GM18517 (cell line): ENCODE data around the gene ACBD4.

Experiments
- ATAC-seq: cut with Tn5 transposase; IDR thresholded peaks from one replicate; pipeline ENCODE4 v1.9.1; 2021; ENCODE audit warnings: mild to moderate bottlenecking, moderate library complexity; ENCODE audit not compliant: unreplicated experiment

ACBD4 gene, protein sequence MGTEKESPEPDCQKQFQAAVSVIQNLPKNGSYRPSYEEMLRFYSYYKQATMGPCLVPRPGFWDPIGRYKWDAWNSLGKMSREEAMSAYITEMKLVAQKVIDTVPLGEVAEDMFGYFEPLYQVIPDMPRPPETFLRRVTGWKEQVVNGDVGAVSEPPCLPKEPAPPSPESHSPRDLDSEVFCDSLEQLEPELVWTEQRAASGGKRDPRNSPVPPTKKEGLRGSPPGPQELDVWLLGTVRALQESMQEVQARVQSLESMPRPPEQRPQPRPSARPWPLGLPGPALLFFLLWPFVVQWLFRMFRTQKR

DNA sequence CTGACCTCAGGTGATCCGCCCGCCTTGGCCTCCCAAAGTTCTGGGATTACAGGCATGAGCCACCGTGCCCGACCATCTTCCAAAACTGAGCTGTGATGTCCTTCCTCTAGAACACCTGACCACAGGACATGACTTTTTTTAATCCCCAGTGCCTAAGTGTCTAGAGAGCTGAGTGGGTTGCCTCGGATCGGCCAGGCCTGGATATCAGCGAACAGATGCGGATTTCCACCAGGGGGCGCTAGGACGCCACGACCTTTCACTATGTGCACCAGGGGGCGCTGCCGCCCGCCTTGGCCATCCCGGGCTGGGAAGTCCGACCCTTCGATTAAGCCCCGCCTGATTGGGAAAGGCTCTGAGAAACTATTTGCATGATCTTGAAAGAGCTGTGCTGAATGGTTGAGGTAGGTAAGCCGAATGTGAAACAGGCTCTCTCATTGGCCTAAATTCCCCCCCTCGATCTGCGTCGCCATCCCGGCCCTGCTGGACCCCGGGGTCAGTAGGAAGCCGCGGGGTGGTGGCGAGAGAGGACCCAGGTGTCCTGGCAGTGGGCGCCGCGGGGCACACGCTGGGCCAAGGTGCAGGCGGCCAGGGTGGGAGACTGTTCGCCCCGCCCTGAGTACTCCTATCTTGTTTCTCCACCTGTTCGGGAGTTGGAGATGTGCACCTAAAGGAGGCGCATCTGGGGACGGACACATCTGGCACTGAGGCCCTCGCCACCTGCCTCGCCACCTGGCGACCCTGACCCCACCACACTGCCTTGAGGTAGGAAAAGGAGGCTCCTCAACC, at the start of gene ACBD4:
TSS of gene ACBD4 (plus strand) at position 496 of the 786 bp plus-strand sequence. CDS start 458 bp downstream, outside the sequence.
- ATAC-seq, result peak; percentile 90

DNA sequence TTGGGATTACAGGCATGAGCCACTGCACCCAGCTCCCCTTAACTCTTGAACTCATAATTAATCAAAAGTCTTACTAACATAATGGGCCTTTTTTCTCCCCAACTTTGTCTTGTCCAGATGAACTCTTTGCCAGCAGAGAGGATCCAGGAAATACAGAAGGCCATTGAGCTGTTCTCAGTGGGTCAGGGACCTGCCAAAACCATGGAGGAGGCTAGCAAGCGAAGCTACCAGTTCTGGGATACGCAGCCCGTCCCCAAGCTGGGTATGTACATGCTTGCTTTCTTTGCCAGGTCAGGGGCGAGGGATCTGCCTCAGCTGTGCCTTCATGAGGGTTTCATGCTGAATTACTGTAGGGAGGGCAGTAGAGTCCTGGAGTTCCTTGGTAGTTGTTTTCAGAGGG, 49.1 kb upstream of the ACBD4 start:
- ATAC-seq, result no peak

DNA sequence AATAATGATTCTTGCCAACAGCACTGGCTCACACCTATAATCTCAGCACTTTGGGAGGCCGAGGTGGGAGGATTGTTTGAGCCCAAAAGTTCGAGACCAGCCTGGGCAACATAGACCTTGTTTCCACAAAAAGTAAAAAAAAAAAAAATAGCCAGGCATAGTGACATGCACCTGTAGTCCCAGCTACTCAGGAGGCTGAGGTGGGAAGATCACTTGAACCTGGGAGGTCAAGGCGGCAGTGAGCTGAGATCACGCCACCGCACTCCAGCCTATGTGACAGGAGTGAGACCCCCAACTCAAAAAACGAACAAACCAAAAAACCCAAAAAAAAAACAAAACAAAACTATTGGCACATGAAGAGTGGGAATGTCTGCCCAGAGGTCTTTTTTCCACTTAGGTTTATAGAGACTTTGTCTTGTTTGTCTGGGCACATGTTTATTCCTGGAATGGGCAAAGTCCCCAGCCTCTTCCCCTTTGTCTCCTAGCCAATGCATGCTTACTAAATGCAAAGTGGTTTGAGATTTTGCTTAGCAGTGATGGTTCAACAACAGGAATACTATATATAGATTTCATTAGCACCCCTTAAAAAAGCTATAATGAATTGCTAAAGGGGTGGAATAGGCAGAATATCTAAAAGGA, 48.5 kb upstream of the ACBD4 start:
- ATAC-seq, result no peak

DNA sequence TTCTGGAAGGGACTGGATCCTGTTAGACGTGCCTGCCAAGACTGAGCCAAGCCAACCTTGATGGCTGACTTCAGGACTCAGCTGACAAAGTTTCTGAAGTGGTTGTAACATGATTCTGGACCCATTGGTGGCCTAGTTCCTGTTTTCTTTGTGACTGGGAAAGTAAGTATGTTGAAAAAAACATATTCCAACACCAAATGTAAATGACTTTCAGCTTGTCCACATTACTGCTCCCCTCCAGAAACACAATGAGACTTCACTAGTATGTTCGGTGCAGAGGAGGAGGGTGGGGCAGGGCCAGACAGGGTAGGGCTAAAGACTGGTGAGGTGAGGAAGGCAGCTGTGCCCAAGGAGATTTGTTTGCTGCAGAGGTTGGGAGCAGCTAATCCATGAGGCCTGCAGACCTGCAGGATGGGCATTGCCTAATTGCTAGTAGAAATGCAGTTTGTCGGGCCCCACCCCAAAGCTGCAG, 47.9 kb upstream of the ACBD4 start:
- no peak for ATAC-seq

DNA sequence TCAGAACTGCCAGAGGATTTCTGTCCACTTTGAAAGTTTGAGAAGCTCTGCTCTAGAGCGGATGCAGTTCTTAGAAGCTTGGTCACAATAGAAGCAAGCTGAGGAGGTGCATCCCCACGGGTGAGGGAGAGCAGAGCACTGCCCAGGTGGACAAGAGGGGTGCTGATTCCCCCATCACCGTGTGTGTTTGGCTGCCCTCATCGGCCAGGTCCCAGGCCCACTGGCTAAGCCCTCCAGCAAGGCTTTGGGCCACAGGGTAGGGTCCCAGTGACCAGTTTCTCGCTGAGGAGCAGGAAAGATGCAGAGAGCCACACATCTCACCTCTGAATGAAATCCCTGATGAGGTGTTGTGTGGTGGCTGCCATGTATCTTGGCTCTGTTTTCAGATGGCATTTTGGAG, 47.5 kb upstream of the ACBD4 start:
- no peak for ATAC-seq

DNA sequence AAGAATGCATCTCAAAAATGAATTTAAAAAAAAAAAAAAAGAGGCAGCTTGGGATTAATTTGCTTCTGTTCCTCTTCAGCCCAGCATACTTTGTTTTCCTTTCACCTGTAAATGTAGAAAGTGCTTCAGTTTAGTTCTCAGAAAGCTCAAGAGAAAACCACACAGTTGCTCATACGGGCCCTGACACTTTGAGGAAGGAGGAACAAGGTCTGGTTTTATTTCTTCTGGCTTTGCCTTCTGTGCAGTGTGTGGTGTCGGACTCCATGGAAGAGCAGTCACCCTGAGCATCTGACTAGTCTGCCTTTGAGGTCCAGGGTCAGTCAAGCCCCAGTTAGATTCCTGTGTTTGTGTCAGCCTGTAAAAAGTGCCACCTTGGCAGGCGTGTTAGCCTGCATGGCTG, 46.7 kb upstream of the ACBD4 start:
- no peak for ATAC-seq

DNA sequence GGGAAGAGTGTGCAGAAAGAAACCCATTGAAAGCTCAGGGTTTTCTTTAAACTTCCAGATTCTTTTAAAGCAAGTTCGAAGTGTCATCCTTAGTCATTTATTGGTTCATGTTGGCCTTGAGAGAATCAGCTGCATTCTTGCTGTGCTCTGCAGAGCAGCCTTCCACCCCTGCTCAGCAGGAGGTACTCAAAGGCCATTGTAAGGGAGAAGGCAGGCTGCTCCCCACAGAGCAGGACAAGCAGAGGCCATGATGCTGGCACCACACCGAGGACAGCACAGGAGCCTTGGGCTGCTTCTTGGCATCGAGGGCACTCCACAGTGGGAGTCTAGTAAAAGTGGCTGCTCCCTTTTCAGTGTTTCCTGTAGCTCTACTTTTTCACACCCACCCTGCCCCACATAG, 44.8 kb upstream of the ACBD4 start:
- no peak for ATAC-seq

DNA sequence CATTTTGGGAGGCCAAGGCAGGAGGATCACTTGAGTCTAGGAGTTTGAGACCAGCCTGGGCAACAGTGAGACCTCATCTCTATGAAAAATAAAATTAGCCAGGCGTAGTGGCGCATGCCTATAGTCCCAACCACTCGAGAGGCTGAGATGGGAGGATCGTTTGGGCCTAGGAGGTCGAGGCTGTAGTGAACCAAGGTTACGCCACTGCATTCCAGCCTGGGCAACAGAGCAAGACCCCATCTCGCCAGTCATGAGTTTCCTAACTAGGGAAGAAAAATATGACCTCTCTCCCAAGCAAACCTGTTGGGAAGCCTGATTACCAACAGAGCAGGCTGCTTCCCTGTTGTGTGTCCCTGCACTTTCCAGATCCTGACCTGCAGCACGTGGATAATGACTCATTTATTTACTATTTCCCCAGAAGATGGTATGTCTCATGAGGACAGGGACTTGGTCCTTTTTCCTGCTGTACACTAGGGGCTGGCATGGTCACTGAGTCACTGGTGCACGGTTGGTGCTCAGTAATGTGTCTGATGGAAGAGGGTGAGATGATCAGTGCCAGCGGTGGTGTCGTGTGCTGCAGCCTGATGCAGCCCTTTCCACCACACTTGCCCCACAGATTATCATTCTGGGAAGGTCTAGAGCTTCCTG, 43.6 kb upstream of the ACBD4 start:
- ATAC-seq, result no peak

DNA sequence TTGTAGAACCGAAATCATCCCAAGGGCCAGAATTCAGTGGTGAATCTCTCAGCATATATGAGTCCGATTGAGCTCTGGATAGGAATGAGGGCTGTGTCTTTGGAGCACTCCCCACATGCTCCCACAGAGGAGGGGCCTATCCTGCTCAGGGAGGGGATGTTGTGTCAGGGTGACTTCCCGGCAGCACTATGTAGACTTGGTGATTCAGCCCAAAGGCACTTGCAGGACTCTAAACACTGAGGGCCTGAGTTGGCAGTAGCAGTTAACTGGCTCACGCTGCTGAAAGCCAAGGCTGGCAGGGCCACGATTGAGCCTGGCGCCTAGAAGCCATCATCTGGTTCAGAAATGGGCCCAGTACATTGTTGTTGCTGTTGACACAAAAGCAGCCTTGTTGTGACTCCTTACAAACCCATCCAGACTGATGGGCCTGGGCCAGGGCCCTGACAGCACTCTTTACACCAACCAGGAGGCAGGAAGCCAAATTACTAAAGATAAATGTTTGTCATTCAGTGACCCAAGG, 42.5 kb upstream of the ACBD4 start:
- ATAC-seq, result no peak

DNA sequence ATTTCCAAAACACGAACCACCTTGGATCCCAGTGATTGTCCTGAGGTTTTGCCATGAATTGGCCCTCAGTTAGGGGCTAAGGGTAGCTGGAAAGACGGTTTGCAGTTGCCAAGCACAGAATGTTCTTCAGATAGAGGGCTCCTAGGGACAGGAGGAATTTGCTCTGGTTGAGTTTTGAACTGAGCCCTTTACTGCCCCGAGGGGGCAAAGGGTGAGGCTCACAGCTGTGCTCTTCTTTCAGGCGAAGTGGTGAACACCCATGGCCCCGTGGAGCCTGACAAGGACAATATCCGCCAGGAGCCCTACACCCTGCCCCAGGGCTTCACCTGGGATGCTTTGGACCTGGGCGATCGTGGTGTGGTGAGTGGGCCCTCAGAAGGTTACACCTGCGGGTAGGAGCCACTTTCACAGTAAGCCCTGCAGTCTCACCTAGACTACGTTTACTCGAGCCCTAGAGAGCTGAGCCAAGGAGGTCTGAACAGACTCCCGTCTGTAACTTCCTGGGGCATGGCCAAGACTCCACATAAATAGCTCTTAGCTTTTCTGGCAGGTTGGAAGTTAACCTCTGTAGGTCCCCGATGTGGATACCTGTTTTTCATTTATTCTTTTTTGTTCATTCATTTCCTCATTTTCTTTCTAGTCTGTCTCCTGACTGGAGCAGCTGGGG, 41.9 kb upstream of the ACBD4 start:
- ATAC-seq, result no peak

DNA sequence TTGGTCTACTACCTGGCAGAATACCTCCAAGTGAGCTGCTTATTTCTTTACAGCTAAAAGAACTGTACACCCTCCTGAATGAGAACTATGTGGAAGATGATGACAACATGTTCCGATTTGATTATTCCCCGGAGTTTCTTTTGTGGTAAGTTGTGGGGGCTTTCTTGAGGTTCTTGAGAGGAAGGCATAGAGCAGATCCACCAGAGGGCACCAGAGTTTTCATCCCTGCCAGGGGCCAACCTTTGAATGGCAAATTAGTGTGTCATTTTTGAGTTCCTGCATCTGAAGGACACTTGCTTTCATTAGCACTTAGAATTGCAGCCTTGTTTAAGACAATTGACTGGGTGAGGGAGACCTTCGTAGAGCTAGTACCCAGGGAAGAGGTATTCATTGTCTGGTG, 39.3 kb upstream of the ACBD4 start:
- no peak for ATAC-seq

DNA sequence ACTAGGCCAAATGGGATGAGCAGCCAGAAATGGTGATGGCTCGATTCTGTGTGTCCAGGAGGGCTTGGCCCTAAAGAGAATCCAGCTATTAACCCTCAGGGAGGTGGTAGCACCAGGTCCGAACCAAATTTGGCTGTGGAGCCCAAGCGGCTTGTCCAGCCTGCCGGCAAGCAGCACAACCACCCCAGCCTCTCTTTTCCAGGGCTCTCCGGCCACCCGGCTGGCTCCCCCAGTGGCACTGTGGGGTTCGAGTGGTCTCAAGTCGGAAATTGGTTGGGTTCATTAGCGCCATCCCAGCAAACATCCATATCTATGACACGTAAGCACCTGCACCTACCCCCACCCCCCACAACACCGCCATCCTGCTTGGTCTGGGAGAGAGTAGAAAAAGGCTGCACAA, 38.6 kb upstream of the ACBD4 start:
- no peak for ATAC-seq

DNA sequence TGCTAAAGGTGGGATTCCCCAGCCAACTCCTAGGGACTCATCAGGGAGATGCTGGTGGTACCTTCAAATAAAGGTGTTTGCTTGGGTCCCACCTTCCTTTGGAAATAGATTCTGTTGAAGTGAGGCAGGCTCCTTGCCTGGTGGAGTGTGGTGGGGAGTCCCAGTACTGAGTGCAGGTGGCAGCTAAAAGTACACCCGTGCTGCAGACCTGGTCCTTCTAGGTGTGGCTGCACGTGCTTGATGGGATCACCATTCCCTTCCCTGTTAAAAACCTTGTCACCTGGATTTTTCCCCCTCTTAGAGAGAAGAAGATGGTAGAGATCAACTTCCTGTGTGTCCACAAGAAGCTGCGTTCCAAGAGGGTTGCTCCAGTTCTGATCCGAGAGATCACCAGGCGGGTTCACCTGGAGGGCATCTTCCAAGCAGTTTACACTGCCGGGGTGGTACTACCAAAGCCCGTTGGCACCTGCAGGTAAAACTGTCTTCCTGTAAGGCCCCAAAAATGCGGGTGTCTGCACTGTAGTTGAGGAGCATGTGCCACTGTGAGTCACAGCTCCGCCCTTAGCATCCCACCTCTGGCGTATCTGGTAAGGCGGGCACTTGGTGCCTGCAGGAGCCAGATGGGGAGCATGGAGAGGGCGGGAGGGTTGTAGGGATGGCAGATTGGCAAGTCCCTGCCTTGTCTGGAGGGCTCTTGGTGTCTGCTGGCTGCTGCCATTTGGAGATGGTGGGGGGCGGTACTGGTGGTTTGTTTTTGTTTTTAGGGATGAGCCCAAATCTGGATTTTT, 37.2 kb upstream of the ACBD4 start:
- ATAC-seq, result no peak

DNA sequence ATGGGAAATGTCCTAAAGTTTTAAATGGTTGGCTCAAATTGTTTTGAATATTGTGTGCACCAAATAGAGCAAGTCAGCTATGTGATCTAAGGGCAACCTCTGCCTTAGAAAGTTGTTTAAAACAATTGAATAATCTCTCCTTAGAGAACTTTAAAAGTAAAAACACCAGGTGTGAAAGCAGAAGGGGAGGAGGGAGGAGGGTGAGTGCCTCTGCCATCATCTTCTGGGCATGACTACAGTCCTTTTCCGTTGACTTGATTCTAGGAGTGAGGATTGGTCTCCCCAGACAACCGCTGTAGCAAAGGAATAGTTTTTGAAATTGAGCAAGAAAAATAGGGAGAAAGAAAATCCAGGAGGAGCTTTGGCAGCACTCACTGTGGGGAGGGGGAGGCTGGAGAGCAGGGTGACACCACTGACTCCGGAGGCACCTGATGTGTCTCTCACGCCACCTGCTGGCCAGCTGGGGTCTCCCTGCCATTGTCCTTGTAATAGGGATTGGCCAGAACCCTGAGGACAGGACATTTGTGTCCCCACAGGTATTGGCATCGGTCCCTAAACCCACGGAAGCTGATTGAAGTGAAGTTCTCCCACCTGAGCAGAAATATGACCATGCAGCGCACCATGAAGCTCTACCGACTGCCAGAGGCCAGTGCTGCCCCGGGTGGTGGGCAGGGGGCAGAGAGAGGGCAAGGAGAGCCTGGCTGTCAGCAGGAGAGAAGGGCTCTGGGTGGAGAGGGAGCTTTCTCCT, 36.4 kb upstream of the ACBD4 start:
- no peak for ATAC-seq

DNA sequence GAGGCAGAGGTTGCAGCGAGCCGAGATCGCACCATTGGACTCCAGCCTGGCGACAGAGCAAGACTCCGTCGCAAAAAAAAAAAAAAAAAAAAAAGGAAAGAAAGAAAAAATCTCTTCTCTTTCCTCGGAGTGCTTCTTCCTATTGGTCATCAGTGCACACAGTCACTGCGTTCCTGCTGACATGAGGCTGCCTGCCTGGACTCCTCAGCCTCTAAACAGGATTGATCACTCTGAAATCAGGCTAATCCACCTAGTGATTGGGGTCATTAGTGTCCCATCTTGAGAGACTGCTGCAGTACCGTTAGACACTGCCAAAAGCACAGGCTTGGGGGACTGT, 34.0 kb upstream of the ACBD4 start:
- no peak for ATAC-seq

DNA sequence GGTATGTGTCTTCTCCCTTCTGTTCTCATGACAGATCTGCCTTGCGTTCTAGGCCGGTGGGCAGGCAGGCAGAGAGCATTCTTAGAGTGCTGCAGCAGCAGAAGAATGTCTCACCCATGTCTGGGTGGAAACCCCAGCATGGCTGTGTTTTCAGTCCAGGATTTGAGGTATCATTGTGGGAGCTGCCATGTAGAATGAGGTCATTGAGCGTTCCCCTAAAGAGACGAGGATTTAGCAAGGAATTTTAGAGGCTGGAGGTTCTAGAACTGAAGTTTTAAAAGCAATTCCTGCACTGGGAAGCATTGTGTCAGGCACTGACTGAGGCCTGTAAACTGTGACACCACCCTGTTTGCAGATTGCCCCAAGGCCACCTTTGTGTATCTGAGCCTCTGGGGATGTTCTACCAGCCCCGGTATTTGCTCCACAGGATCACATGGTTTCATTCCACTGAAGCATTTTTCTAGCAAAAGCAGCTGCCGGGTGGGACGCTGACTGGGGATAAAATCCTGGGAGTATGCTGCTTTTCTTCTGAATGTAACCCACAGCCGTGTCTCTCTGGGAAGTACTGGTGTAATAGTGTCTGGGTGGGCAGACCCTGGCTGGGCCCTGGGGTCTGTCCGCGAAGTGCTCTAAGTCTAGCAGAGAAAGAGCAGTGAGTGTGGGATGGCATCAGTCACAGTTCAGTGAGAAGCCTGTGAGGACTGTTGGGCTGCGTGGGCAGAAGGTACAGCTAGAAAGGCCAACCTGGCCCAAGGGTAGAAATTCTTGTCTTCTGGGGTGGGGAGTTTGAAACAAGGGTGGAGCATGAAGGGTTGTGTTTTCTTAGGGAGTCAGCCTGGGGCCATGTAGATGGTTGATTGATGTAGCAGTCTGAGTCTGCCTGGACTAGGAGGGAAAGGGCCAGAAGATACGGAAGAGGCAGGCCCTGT, 33.3 kb upstream of the ACBD4 start:
- no peak for ATAC-seq

DNA sequence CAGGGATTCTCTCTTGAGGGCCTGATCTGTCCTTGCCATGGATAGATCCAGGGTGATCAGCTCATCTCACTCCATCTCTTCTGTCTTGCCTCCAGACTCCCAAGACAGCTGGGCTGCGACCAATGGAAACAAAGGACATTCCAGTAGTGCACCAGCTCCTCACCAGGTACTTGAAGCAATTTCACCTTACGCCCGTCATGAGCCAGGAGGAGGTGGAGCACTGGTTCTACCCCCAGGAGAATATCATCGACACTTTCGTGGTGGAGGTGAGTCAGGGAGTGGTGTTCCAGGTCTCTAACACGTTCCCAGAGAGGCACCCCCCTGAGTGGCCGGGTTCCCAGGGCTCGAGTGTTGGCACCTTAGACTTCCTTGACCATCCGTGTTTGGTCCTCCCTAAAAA, 32.6 kb upstream of the ACBD4 start:
- no peak for ATAC-seq

DNA sequence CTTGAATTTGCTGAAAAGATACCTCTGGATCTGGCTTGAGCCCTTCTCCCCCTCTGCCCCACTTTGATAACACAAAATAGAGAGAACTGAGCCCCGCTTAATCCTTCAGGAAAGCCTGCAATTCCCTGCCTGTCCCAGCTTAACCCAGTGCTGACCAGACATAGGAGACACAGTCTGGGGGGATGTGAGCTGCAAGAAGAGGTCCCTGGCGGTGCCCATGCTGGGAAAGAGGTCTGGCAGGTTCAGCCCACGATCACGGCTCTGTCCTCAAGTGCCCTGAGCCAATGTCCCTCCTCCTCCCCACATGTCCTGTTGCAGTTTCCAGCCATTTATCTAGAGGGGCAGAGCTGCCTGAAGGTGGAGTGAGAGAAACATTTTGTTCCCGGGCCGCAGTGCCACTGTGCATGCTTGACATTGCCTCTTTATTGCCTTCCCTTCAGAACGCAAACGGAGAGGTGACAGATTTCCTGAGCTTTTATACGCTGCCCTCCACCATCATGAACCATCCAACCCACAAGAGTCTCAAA, 32.2 kb upstream of the ACBD4 start:
- no peak for ATAC-seq
